GM12878 (cell line): ENCODE measurements around the gene PCDHGB5. TPM values are rescaled to one million over a fixed set of nuclear protein-coding genes. Genes with fewer than 3 reads are reported as not detected.

Experiments
- ATAC-seq: fragments of 200-7000 bp; cut with Tn5 transposase; 3 replicates; pipeline ENCODE4 v1.9.1; 2020; ENCODE audit warnings: mild to moderate bottlenecking, moderate library complexity
- BruUV-seq: library from RNA; stranded (reverse); fragments of 400-500 nt; replicated peaks from 2 replicates; lab custom pipeline; 2021; lab: Mats Ljungman, UMichigan
- CTCF ChIA-PET: fragments of 300-600 bp; sonication (Branson Sonifier 250); formaldehyde crosslinking; extraction: SDS; loops from one replicate; lab custom pipeline; 2021; ENCODE audit warnings: inconsistent platforms; lab: Yijun Ruan, JAX
- POLR2A ChIA-PET: fragments of 350-600 bp; formaldehyde crosslinking; extraction: SDS; loops from one replicate; lab custom pipeline; 2021; ENCODE audit warnings: inconsistent platforms; lab: Charles Lee
- RAD21 ChIA-PET: fragments of 300-600 bp; sonication (Branson Sonifier 250); formaldehyde crosslinking; loops from one replicate; lab custom pipeline; 2023; ENCODE audit warnings: antibody characterized with exemption; ENCODE audit not compliant: unreplicated experiment; lab: Charles Lee
- SMC1A ChIA-PET: fragments of 300-600 bp; sonication (Branson Sonifier 250); formaldehyde crosslinking; loops from one replicate; lab custom pipeline; 2023; ENCODE audit not compliant: unreplicated experiment, uncharacterized antibody; lab: Charles Lee
- DNase-seq: peaks from one replicate; pipeline ENCODE4 v3.0.0-alpha.2; 2011; ENCODE audit warnings: low read depth, low spot score
- FAIRE-seq: peaks from 3 replicates; lab custom pipeline; 2011; peaks lifted over from hg19 to GRCh38; lab: Jason Lieb, UNC
- H2AFZ ChIP-seq: 2 replicates; pipeline ENCODE4 v1.6.0; 2011; ENCODE audit warnings: low read depth, low read length, control low read depth; ENCODE audit not compliant: control insufficient read depth
- H3K27ac ChIP-seq: 2 replicates; pipeline ENCODE4 v1.5.1; 2011; ENCODE audit warnings: control low read depth; ENCODE audit not compliant: control insufficient read depth, insufficient read depth
- H3K27me3 ChIP-seq, 2 experiments: replicated peaks in 1 of 2; 2 replicates each; pipeline versions ENCODE4 v1.6.0 to v1.6.1; 2011; ENCODE audit warnings: low read length in 1 of 2; ENCODE audit not compliant: control insufficient read depth in 2 of 2, insufficient read depth in 2 of 2
- H3K36me3 ChIP-seq, 2 experiments: 2 replicates each; pipeline ENCODE4 v1.5.1; 2011; ENCODE audit warnings: low read length in 1 of 2; ENCODE audit not compliant: control insufficient read depth in 2 of 2, insufficient read depth in 2 of 2
- H3K4me1 ChIP-seq: 2 replicates; pipeline ENCODE4 v1.6.1; 2011; ENCODE audit warnings: mild to moderate bottlenecking, low read length, moderate library complexity, mixed read lengths; ENCODE audit not compliant: control insufficient read depth, insufficient read depth
- H3K4me2 ChIP-seq: 2 replicates; pipeline ENCODE4 v1.6.0; 2011; ENCODE audit warnings: control low read depth; ENCODE audit not compliant: control insufficient read depth, insufficient read depth
- H3K4me3 ChIP-seq: fragments of 200-600 bp; sonication (generic); 2 replicates; pipeline ENCODE4 v1.5.1; 2016
- H3K79me2 ChIP-seq: 2 replicates; pipeline ENCODE4 v1.6.0; 2011; ENCODE audit warnings: low read length; ENCODE audit not compliant: control insufficient read depth, insufficient read depth
- H3K9ac ChIP-seq: 2 replicates; pipeline ENCODE4 v1.8.0; 2011; ENCODE audit warnings: low read length, control low read depth, mixed read lengths; ENCODE audit not compliant: control insufficient read depth, insufficient read depth
- H3K9me3 ChIP-seq: replicated peaks from 3 replicates; pipeline ENCODE4 v1.5.1; 2011; ENCODE audit warnings: mild to moderate bottlenecking, low read length; ENCODE audit not compliant: control insufficient read depth, insufficient read depth
- H4K20me1 ChIP-seq: 2 replicates; pipeline ENCODE4 v1.6.0; 2011; ENCODE audit not compliant: control insufficient read depth, insufficient read depth
- CTCF ChIP-seq, 3 experiments: IDR thresholded peaks in 2 of 3; conservative IDR thresholded peaks in 1 of 3; 2 replicates each; pipeline ENCODE4 v1.5.1; 2011; ENCODE audit warnings: low read depth in 3 of 3, low read length in 3 of 3, mild to moderate bottlenecking in 3 of 3, control low read depth in 2 of 3, moderate library complexity in 2 of 3, inconsistent platforms in 1 of 3, mixed read lengths in 1 of 3; ENCODE audit not compliant: control insufficient read depth in 2 of 3, insufficient read depth in 1 of 3; ENCODE audit errors: extremely low read depth in 1 of 3
- IKZF1 ChIP-seq: fragments of 450-650 bp; conservative IDR thresholded peaks from 2 replicates; pipeline ENCODE4 v1.6.1; 2017; ENCODE audit warnings: antibody characterized with exemption, mild to moderate bottlenecking
- POLR2A ChIP-seq: IDR thresholded peaks from 2 replicates; pipeline ENCODE4 v1.6.1; 2011; ENCODE audit warnings: low read depth, mild to moderate bottlenecking, low read length
- RAD21 ChIP-seq: IDR thresholded peaks from 2 replicates; pipeline ENCODE4 v1.6.1; 2011; ENCODE audit warnings: mild to moderate bottlenecking, low read depth, low read length, moderate library complexity; ENCODE audit not compliant: insufficient read depth
- WGBS: methylation state at CpG from one replicate; pipeline ENCODE4 v1.1.6; 2016; ENCODE audit warnings: low lambda C conversion rate; ENCODE audit not compliant: insufficient replicate concordance, insufficient coverage; ENCODE audit errors: missing lambda C conversion rate; 5-methylcytosine and 5-hydroxymethylcytosine counted together
- in situ Hi-C: fragments of 300-500 bp; cut with MboI; formaldehyde crosslinking; loops from 9 replicates; pipeline ENCODE4 v1.14.3; 2018; ENCODE audit warnings: mixed read lengths
- intact Hi-C: fragments of 100-400 bp; cut with micrococcal nuclease; formaldehyde crosslinking; loops from one replicate; pipeline ENCODE4 v1.14.2; 2022; ENCODE audit not compliant: unreplicated experiment
- polyA plus RNA-seq, 11 experiments: library from polyadenylated mRNA; depleted of rRNA in 4 of 11; unstranded in 6 of 11; stranded (reverse) in 5 of 11; fragments of >200 nt; fragmentation: Nextera tagmentation in 4 of 11; fragmentation: Illumina TruSeq in 1 of 11; extraction: Ambion mirVana in 4 of 11; extraction: Trizol in 1 of 11; gene quantifications; 1 replicate in 1 of 11; 2 replicates in 10 of 11; pipeline versions ENCODE4 v1.2.1 to v1.2.3, GENCODE V29; 2011 to 2016; ENCODE audit warnings: inconsistent platforms in 2 of 11, missing spikeins in 2 of 11, low read depth in 1 of 11
- total RNA-seq, 4 experiments: library from RNA; depleted of rRNA in 3 of 4; stranded (reverse); fragments of >200 nt in 3 of 4; fragmentation: Illumina TruSeq in 1 of 4; extraction: Trizol in 1 of 4; gene quantifications; 2 replicates each; pipeline versions ENCODE4 v1.2.1 to v1.2.3, GENCODE V29; 2013 to 2021

Gene PCDHGB5
- total and polyA plus RNA-seq, 10 of the 15 experiments (the other 5 are each of a cell fraction or from before 2014, with no cell fraction given) = 0.02 to 2.3 (median 1.3) TPM; not detected in 1

- WGBS = 54% methylated on average over 27 of the region's 27 CpGs
- DNase-seq (no peak), ATAC-seq (peak; percentile 45; the same call in 2 of the 3 replicates), FAIRE-seq (no peak)
- Histone ChIP-seq H3K36me3 (no peaks in the 10 kb centered on the region), H3K4me2 (no peak within 1 kb of the TSS), H3K27me3 (no peaks in the 10 kb centered on the region), H2AFZ (no peak within 1 kb of the TSS), H3K9me3 (peaks cover 18% of the 10 kb centered on the region), H3K4me3 (no peak within 1 kb of the TSS), H3K79me2 (no peaks in the 10 kb centered on the region), H4K20me1 (no peaks in the 10 kb centered on the region), H3K9ac (no peak within 1 kb of the TSS), H3K27ac (no peak within 1 kb of the TSS), H3K4me1 (no peaks in the 10 kb centered on the region)
- intact Hi-C loops = no loop called here
- ChIA-PET RAD21 (no interaction called here), SMC1A (interaction anchor here (1.4 kb wide), 1 partner anchor 10 kb away, joined by 4 read pairs; the partner anchor contains the start of gene PCDHGA10), POLR2A (no interaction called here), CTCF (interaction anchor here (0.9 to 1.7 kb wide), 3 partner anchors 10 to 161 kb away, joined by 3 to 8 read pairs (median 3); partner anchors contain the start of gene PCDHGA10)
- no peak for TF ChIP-seq POLR2A
- TF ChIP-seq RAD21 = 0 out of 2 replicates have a peak, but pooled peaks have one; percentile 13
- no peak for TF ChIP-seq IKZF1
- peak in 2 of 3 experiments; percentile 28 to 35; a peak in 2 of 6 replicates for TF ChIP-seq CTCF (IDR thresholded peaks at IDR 0.05 in 2 of 3, conservative IDR thresholded peaks at IDR 0.05 in 1 of 3; ENCODE audit: control insufficient read depth in 2 of 3, extremely low read depth in 1 of 3, insufficient read depth in 1 of 3, low read depth in 3 of 3, low read length in 3 of 3)
- in situ Hi-C loops = no loop called here
- BruUV-seq = no TSS peak
These were observed 5.0 kb downstream of the PCDHGB5 start, which contains the start of gene PCDHGA9 for GRCh38 chr5:141402553-141403243. Gene PCDHGA9 (plus strand): TSS chr5:141402778. CDS start chr5:141402953, 175 bp downstream.
